ENCODE results near the gene NOL8. TPM values are rescaled to one million over a fixed set of nuclear protein-coding genes. Genes with fewer than 3 reads are reported as not detected.

NOL8 gene
- total and polyA plus RNA-seq, 11 donors: 8.1 to 25.6 (median 14.8) TPM

GRCh38 chr9:92275541-92275940 is 49.6 kb downstream of the NOL8 start:
- DNase-seq (no peak), ATAC-seq (no peak)
- TF ChIP-seq CTCF (IDR thresholded peaks at IDR 0.05) (no peak), POLR2A (IDR thresholded peaks at IDR 0.05) (no peak)
- Histone ChIP-seq H3K27me3 (no peaks in the 10 kb centered on the region), H3K9me3 (no peaks in the 10 kb centered on the region), H3K36me3 (peaks cover 0 to 100% (median 100%) of the 10 kb centered on the region in 9 donors), H3K27ac (no peak overlapping the region), H3K4me3 (no peak overlapping the region), H3K4me1 (peaks cover 0 to 6% (median 0%) of the 10 kb centered on the region in 12 donors)
- 92 to 97% (median 95%) methylated on average over 6 of the region's 6 CpGs for WGBS, 4 donors
- intact Hi-C loops (cut with DNase I): no loop called here

GRCh38 chr9:92270511-92270910 is 54.6 kb downstream of the NOL8 start:
- DNase-seq (no peak), ATAC-seq (no peak)
- Histone ChIP-seq H3K9me3 (no peaks in the 10 kb centered on the region), H3K36me3 (peaks cover 4 to 100% (median 100%) of the 10 kb centered on the region in 9 donors), H3K27ac (no peak overlapping the region), H3K4me1 (no peaks in the 10 kb centered on the region), H3K4me3 (no peak overlapping the region), H3K27me3 (no peaks in the 10 kb centered on the region)
- intact Hi-C loops (cut with DNase I): no loop called here
- 94 to 97% (median 96%) methylated on average over 5 of the region's 5 CpGs for WGBS, 4 donors
- TF ChIP-seq POLR2A (IDR thresholded peaks at IDR 0.05) (no peak), CTCF (IDR thresholded peaks at IDR 0.05) (no peak)

- ATAC-seq (peak in 2 of 4 donors; percentile 55 to 74), DNase-seq (peak in 1 of 5 donors; percentile 41)
- TF ChIP-seq POLR2A (IDR thresholded peaks at IDR 0.05): no peak
- no peak for TF ChIP-seq CTCF (IDR thresholded peaks at IDR 0.05)
- intact Hi-C loops (cut with DNase I): no loop called here
- no peaks in the 10 kb centered on the region for H3K4me1 ChIP-seq
- H3K9me3 ChIP-seq: no peaks in the 10 kb centered on the region
- WGBS, 4 donors: 42 to 58% (median 52%) methylated on average over 4 of the region's 4 CpGs
- H3K27ac ChIP-seq: no peak overlapping the region
- H3K27me3 ChIP-seq: no peaks in the 10 kb centered on the region
- H3K4me3 ChIP-seq: no peak overlapping the region
- peaks cover 7 to 100% (median 100%) of the 10 kb centered on the region in 9 donors for H3K36me3 ChIP-seq
These were observed 58.7 kb downstream of the NOL8 start for GRCh38 chr9:92266486-92266885.

- Histone ChIP-seq H3K4me1 (no peaks in the 10 kb centered on the region), H3K4me3 (no peak overlapping the region), H3K9me3 (no peaks in the 10 kb centered on the region), H3K27me3 (no peaks in the 10 kb centered on the region), H3K36me3 (peaks cover 7 to 100% (median 100%) of the 10 kb centered on the region in 9 donors), H3K27ac (no peak overlapping the region)
- DNase-seq (no peak), ATAC-seq (no peak)
- TF ChIP-seq POLR2A (IDR thresholded peaks at IDR 0.05) (no peak), CTCF (IDR thresholded peaks at IDR 0.05) (no peak)
- WGBS, 4 donors: 90 to 97% (median 95%) methylated on average over 3 of the region's 3 CpGs
- intact Hi-C loops (cut with DNase I): no loop called here
These were observed 60.0 kb downstream of the NOL8 start for GRCh38 chr9:92265154-92265553.

All from heart left ventricle (tissue), 16 donors.